DMS79 treated with DMSO at 0.1 percent for 48 hours (cell line): ENCODE results near the gene FANCD2.
"Not testable (repeated sequence)": the region's sequence is repeated elsewhere in the genome, so short reads cannot be mapped to it uniquely, and the experiment has no call there.

Experiments used
- DNase-seq: peaks from one replicate; lab custom pipeline; 2025; lab: John Stamatoyannopoulos, UW

The FANCD2 gene

GRCh38 chr3:10015461-10015904, 10.8 kb upstream of the FANCD2 start:
- peak; percentile 14 for DNase-seq

- DNase-seq: no peak
Measured at GRCh38 chr3:10017636-10018292, 8.5 kb upstream of the FANCD2 start.

DNA sequence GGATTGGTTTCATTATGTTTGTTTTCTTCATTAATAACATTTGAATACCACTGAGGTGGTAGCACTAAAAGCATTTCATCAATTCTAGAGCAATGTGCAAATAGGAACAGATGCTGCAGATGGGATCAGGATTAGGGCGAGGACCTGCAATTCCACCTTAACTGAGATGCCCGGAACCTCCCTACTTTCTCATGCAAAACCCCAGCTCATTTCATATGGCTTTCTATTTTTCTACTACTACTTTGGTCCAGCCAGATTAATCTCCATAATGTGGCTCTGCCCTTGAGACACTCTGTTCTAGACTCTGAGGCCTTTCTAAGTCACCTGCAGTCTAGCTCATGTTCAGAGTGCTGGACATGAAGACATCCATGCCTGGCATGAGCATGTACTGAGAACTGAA, 7.4 kb upstream of the FANCD2 start:
- not testable (repeated sequence) for DNase-seq

DNA sequence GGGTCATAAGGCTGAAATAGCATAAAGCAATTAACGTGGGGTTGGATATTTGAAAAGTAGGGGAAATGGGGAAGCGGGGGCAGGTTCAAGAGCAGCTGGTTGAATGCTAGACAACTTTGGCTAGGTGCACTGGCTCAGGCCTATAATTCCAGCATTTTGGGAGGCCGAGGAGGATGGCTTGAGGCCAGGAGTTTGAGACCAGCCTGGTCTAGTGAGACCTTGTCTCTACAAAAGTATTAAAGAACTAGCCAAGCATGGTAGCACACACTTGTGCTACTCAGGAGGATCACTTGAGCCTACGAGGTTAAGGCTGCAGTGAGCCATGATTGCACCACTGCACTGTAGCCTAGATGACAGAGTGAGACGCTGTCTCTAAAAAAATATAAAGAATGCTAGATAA, 6.9 kb upstream of the FANCD2 start:
- no peak for DNase-seq

GRCh38 chr3:10021856-10022775, 4.1 kb upstream of the FANCD2 start:
- DNase-seq: no peak

DNA sequence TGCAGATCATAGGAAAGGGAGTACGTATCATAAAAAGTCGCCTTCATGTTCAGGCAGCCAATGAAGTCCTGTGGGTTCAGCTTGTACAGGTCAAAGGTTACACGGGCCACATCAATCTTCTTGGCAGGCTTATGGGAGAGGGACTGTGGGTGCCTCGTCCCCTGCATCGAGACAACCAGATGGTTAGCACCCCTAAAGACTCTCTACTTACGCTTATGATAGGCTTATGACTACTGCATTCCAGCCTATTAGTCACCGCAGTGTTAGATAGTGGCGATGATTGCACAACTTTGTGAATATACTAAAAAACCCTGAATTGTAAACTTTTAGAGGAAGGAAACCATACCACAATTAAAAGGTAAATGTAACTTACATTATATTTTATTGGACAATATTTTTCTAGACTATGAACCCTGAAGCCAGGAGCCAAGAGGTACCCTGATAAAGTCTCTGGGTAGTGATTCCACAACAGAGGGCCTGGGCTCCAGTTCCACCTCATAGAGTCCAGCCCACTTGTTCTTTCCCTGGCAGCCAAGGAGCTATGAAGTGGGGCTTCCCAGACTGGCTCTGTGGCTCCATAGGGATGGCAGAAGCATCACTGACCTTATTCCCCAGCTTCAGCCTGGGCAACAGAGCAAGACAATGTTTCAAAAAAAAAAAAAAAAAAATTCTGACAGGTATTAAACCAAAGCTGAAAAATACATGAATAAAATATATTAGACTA, 2.5 kb upstream of the FANCD2 start:
- no peak for DNase-seq

GRCh38 chr3:10025205-10026083, 793 bp upstream of the FANCD2 start:
- no peak for DNase-seq

GRCh38 chr3:10041034-10041433, 14.8 kb downstream of the FANCD2 start:
- DNase-seq: no peak

GRCh38 chr3:10047876-10048275, 21.6 kb downstream of the FANCD2 start:
- DNase-seq: no peak

DNA sequence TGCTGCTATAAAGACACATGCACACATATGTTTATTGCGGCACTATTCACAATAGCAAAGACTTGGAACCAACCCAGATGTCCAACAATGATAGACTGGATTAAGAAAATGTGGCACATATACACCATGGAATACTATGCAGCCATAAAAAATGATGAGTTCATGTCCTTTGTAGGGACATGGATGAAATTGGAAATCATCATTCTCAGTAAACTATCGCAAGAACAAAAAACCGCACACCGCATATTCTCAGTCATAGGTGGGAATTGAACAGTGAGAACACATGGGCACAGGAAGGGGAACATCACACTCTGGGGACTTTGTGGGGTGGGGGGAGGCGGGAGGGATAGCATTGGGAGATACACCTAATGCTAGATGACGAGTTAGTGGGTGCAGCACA, 26.8 kb downstream of the FANCD2 start:
- DNase-seq: not testable (repeated sequence)

GRCh38 chr3:10055097-10055496, 28.9 kb downstream of the FANCD2 start:
- DNase-seq: no peak

GRCh38 chr3:10070077-10070476, 43.8 kb downstream of the FANCD2 start:
- DNase-seq: not testable (repeated sequence)

- no peak for DNase-seq
Measured at GRCh38 chr3:10074666-10075065, 48.4 kb downstream of the FANCD2 start.

DNA sequence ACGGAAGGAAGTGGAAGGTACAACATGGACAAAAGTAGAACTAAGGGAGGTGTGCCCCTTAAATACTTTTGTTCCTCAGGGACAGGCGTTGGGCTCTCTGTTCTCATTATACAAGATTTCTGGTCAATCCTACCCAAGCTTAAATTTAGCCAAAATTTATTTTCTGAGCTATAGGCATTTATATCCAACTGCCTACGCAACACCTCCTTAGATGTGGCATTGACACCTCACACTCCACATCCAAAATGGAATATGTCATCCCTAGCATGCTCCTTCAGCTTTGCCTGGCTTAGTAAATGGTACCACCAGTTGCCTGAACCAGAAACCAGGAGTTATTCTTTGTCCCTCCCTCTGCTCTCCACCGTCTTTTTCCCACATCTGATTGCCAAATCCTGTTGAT, 55.6 kb downstream of the FANCD2 start:
- no peak for DNase-seq

GRCh38 chr3:10085738-10086137, 59.5 kb downstream of the FANCD2 start:
- no peak for DNase-seq

DNA sequence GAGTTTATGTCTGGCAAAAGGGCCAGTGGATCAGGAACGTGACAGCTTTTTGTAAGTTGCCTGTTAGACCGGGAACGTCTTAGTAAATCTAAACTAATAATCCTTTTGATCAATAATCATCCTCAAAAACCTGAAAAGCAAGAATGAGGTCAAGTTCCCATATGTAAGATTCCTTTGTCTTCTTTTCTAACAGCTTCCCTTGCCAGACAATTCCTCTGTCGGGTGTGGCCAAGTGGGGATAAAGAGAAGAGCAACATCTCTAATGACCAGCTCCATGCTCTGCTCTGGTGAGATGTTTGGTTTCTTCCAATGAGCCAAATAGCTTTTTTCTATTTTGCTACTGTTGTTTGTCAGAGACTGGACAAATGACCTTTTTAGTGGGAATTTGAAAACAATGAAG, 62.0 kb downstream of the FANCD2 start:
- DNase-seq: no peak

DNA sequence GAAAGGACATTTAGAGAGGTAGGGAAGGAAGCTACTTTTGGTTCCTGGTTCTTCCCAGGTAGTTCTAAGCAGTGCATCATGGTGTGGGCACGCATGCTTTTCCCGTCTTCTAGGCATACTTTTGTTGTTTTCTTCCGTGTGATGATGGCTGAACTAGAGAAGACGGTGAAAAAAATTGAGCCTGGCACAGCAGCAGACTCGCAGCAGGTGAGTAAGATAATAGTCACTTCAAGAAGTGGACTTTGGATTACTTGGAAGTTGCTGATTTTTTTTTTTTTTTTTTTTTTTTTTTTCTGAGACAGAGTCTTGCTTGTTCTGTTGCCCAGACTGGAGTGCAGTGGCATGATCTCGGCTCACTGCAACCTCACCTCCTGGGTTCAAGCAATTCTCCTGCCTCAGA, 63.9 kb downstream of the FANCD2 start:
- DNase-seq: no peak

DNA sequence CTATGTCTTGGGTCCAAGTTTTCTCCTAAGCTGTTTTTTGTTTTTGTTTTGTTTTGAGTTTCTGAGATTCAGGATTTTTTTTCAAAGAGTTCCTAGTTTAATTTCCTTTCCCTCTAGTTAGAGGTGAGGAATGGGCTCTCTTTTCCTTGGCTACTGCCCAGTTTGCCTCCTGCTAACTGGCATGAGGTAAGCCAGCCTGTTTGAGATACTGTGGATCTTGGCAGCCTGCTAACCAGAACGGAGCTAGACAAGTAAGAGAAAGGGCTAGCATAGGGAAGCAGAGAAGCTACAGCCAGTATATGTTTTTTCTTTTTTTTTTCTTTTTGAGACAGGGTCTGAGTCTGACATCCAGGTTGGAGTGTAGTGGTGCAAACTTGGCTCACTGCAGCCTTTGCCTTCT, 64.5 kb downstream of the FANCD2 start:
- not testable (repeated sequence) for DNase-seq

DNA sequence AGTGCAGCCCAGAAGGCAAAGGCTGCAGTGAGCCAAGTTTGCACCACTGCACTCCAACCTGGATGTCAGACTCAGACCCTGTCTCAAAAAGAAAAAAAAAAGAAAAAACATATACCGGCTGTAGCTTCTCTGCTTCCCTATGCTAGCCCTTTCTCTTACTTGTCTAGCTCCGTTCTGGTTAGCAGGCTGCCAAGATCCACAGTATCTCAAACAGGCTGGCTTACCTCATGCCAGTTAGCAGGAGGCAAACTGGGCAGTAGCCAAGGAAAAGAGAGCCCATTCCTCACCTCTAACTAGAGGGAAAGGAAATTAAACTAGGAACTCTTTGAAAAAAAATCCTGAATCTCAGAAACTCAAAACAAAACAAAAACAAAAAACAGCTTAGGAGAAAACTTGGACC, 65.2 kb downstream of the FANCD2 start:
- DNase-seq: not testable (repeated sequence)

DNA sequence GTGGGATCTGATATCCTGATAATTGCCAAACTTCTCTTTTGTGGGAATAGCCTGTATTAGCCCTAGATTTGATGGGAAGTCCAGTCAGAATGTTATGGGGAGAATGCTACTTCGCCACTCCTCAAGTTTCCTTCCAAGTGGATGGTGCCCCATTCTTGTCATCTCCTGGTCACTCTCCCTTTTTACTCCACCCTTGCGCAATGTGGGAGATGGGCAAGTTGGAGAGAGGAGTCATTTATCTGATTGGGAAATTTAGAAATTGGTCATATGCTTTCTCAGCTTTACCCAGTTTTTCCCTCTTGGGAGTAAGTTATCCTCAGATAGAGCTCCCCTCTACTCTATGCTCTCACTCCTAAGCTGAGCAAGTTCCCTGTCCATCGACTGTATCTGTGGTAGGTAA, 67.4 kb downstream of the FANCD2 start:
- no peak for DNase-seq

DNA sequence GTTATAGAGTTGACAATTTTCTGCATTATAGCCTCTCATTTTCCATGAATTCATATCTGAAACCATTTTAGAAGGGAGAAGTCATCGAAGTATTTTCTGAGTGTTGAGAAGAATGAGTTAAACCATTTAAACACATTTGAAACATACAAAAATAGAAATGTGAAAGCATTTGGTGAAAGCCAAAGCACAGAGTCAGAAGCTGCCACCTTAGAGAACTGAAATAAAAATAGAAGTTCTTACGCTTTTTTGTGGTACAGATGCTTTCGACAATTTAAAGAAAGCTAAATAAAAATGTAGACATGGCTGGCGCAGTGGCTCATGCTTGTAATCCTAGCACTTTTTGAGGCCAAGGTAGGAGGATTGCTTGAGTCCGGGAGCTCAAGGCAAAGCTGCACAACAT, 72.8 kb downstream of the FANCD2 start:
- no peak for DNase-seq

- DNase-seq: no peak
Measured at GRCh38 chr3:10106919-10107318, 80.7 kb downstream of the FANCD2 start.
